HepG2 (cell line): ENCODE results near the gene SMAD7. TPM values are rescaled to one million over a fixed set of nuclear protein-coding genes. Genes with fewer than 3 reads are reported as not detected.

Experiments
- ATF4 ChIP-seq, 2 experiments: fragments of 450-650 bp in 1 of 2; sonication (generic) in 1 of 2; formaldehyde crosslinking; IDR thresholded peaks; 2 replicates each; pipeline versions ENCODE4 v1.5.0 to v1.8.0; 2020 to 2022; ENCODE audit warnings: mild to moderate bottlenecking in 1 of 2, missing genetic modification reagents in 1 of 2
- ATF7-NPFF ChIP-seq: sonication (generic); formaldehyde crosslinking; IDR thresholded peaks from 2 replicates; pipeline ENCODE4 v1.8.1; 2023; ENCODE audit warnings: mild to moderate bottlenecking, low read depth, missing genetic modification reagents, moderate library complexity
- KDM6A ChIP-seq: IDR thresholded peaks from 2 replicates; pipeline ENCODE4 v1.6.1; 2016; ENCODE audit warnings: low read depth
- MTF1 ChIP-seq: sonication (generic); formaldehyde crosslinking; IDR thresholded peaks from 2 replicates; pipeline ENCODE4 v1.5.0; 2020; ENCODE audit warnings: missing genetic modification reagents
- POLR2A ChIP-seq, 2 experiments: IDR thresholded peaks; 2 replicates each; pipeline ENCODE4 v1.6.1; 2011; ENCODE audit warnings: low read depth in 2 of 2, low read length in 2 of 2, mild to moderate bottlenecking in 1 of 2, moderate library complexity in 1 of 2; ENCODE audit not compliant: insufficient read depth in 1 of 2
- POLR2G ChIP-seq: fragments of 200-400 bp; formaldehyde crosslinking; IDR thresholded peaks from 2 replicates; pipeline ENCODE4 v1.6.1; 2018; ENCODE audit warnings: mild to moderate bottlenecking, low read depth, low read length, moderate library complexity
- SMAD1 ChIP-seq: sonication (generic); formaldehyde crosslinking; IDR thresholded peaks from 2 replicates; pipeline ENCODE4 v1.4.0; 2020; ENCODE audit warnings: missing genetic modification reagents, low read depth, mild to moderate bottlenecking, borderline replicate concordance
- SOX13 ChIP-seq, 3 experiments: fragments of 450-650 bp in 1 of 3; sonication (generic) in 1 of 3; formaldehyde crosslinking in 1 of 3; IDR thresholded peaks in 2 of 3; conservative IDR thresholded peaks in 1 of 3; 2 replicates each; pipeline versions ENCODE4 v1.5.0 to v1.6.1; 2016 to 2020; ENCODE audit warnings: antibody characterized with exemption in 1 of 3, mild to moderate bottlenecking in 1 of 3, missing compliant biosample characterization in 1 of 3, missing genetic modification reagents in 1 of 3, moderate library complexity in 1 of 3
- ZKSCAN8 ChIP-seq: IDR thresholded peaks from 2 replicates; pipeline ENCODE4 v1.6.1; 2016; ENCODE audit warnings: borderline replicate concordance, missing genetic modification reagents, missing compliant biosample characterization
- ZNF230 ChIP-seq: sonication (generic); formaldehyde crosslinking; IDR thresholded peaks from 2 replicates; pipeline ENCODE4 v1.4.0; 2020; ENCODE audit warnings: mild to moderate bottlenecking, missing genetic modification reagents
- ZNF232 ChIP-seq: sonication (generic); formaldehyde crosslinking; IDR thresholded peaks from 2 replicates; pipeline ENCODE4 v1.4.0; 2020; ENCODE audit warnings: missing genetic modification reagents, borderline replicate concordance
- ZNF354B ChIP-seq: sonication (generic); formaldehyde crosslinking; IDR thresholded peaks from 2 replicates; pipeline ENCODE4 v1.8.0; 2022; ENCODE audit warnings: mild to moderate bottlenecking, missing genetic modification reagents
- ZNF576 ChIP-seq: sonication (generic); formaldehyde crosslinking; IDR thresholded peaks from 2 replicates; pipeline ENCODE4 v1.4.0; 2020; ENCODE audit warnings: mild to moderate bottlenecking, missing genetic modification reagents
- ZNF687 ChIP-seq: sonication (generic); formaldehyde crosslinking; IDR thresholded peaks from 2 replicates; pipeline ENCODE4 v1.5.1; 2020; ENCODE audit warnings: mild to moderate bottlenecking, missing genetic modification reagents, moderate library complexity
- polyA plus RNA-seq, 8 experiments: library from polyadenylated mRNA; depleted of rRNA in 3 of 8; stranded (reverse) in 7 of 8; unstranded in 1 of 8; fragments of >200 nt; fragmentation: Illumina TruSeq in 4 of 8; extraction: Trizol in 4 of 8; gene quantifications; 2 replicates each; pipeline versions ENCODE4 v1.2.1 to v1.2.3, GENCODE V29; 2011 to 2016; ENCODE audit warnings: low read depth in 4 of 8, missing spikeins in 1 of 8, mixed read lengths in 1 of 8; ENCODE audit not compliant: insufficient read depth in 1 of 8
- total RNA-seq, 5 experiments: library from RNA; depleted of rRNA; stranded (reverse); fragments of >200 nt; fragmentation: Illumina TruSeq; extraction: Trizol; gene quantifications; 2 replicates each; pipeline ENCODE4 v1.2.3, GENCODE V29; 2016; ENCODE audit warnings: low read depth in 1 of 5
- TF ChIP-seq, protein P1 (sequence below): sonication (generic); formaldehyde crosslinking; IDR thresholded peaks from 2 replicates; pipeline ENCODE4 v1.4.0; 2020; ENCODE audit warnings: missing genetic modification reagents

SMAD7 gene
- total and polyA plus RNA-seq, 2 of the 13 experiments (the other 11 are each of a cell fraction or from before 2014, with no cell fraction given) = 17.4 to 24.7 TPM

DNA sequence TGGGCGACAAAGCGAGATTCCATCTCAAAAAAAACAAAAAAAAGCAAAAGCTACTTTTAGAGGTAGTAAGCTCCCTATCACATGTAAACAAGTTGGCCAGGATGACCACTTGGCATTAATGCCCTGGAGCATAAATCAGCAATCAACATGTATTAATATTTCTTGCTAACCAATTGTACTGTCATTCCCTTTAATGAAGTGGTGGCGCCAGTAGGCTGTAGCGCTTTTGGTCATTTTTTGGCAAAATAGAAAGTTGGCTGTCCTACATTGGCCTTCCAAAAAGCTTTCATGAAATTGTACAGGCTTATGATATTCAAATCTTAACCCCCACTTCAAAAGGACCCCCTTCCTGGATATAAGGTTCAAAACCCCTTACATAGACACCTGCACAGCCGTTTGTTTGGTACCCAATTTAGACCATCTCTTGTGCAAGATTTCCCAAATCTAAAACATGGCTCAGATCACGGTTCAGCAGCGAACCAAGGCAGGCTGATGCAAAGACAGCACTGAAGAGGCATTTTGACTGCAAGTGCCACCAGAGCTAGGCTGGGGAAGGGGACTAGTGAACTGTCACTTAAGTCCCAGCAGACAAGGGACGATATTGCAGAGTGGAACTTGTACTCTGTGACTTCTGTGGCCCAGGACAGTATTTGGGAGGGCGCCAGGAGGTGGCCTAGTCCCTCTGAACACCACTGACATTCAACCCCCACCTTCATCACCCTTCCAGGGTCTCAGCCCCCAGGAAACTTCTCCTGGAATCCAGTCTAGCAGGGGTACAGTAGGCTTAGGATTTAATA is 31.9 kb downstream of the SMAD7 start (continued):
- TF ChIP-seq, protein P1, sequence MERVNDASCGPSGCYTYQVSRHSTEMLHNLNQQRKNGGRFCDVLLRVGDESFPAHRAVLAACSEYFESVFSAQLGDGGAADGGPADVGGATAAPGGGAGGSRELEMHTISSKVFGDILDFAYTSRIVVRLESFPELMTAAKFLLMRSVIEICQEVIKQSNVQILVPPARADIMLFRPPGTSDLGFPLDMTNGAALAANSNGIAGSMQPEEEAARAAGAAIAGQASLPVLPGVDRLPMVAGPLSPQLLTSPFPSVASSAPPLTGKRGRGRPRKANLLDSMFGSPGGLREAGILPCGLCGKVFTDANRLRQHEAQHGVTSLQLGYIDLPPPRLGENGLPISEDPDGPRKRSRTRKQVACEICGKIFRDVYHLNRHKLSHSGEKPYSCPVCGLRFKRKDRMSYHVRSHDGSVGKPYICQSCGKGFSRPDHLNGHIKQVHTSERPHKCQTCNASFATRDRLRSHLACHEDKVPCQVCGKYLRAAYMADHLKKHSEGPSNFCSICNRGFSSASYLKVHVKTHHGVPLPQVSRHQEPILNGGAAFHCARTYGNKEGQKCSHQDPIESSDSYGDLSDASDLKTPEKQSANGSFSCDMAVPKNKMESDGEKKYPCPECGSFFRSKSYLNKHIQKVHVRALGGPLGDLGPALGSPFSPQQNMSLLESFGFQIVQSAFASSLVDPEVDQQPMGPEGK (CRISPR knock-in tag) = no peak
- peak in 1 of 2 experiments; percentile 16; a peak in 1 of 4 replicates for TF ChIP-seq ATF4 (CRISPR knock-in tag; IDR thresholded peaks at IDR 0.05)
- no peak for TF ChIP-seq MTF1 (CRISPR knock-in tag)
- TF ChIP-seq SOX13 (IDR thresholded peaks at IDR 0.05) = no peak
- no peak for TF ChIP-seq SOX13 (CRISPR knock-in tag; conservative IDR thresholded peaks at IDR 0.05 in 1 of 2, IDR thresholded peaks at IDR 0.05 in 1 of 2)
- no peak for TF ChIP-seq ZNF687 (CRISPR knock-in tag)
- TF ChIP-seq ATF7-NPFF = no peak
- TF ChIP-seq ZNF230 (CRISPR knock-in tag) = no peak
- no peak for TF ChIP-seq SMAD1
- TF ChIP-seq KDM6A (CRISPR knock-in tag) = no peak
- TF ChIP-seq POLR2A (IDR thresholded peaks at IDR 0.05; ENCODE audit: insufficient read depth in 1 of 2, low read depth in 2 of 2, low read length in 2 of 2) = peak in 1 of 2 experiments; percentile 43; a peak in 1 of 4 replicates
- no peak for TF ChIP-seq ZNF576 (CRISPR knock-in tag)
- TF ChIP-seq ZNF232 (CRISPR knock-in tag) = no peak
- TF ChIP-seq POLR2G = 0 out of 2 replicates have a peak, but pooled peaks have one; percentile 23
- TF ChIP-seq ZKSCAN8 (CRISPR knock-in tag) = no peak
- TF ChIP-seq ZNF354B (CRISPR knock-in tag) = no peak
